Epithelial cell of proximal tubule (primary cell): Measurements from ENCODE around the gene SIDT1. TPM values are rescaled to one million over a fixed set of nuclear protein-coding genes. Genes with fewer than 3 reads are reported as not detected.
A peak's percentile ranks its signal among the peaks of the same experiment; 100 is the strongest.

Source experiments
- DNase-seq: peaks from one replicate; pipeline ENCODE4 v3.0.0-alpha.2; 2011; ENCODE audit warnings: low read depth
- H3K4me3 ChIP-seq: 2 replicates; pipeline ENCODE4 v1.5.1; 2011; ENCODE audit warnings: low read depth, mild to moderate bottlenecking, low read length
- total RNA-seq: library from RNA; depleted of rRNA; stranded (reverse); fragments of >200 nt; gene quantifications from 2 replicates; pipeline ENCODE4 v1.2.3, GENCODE V29; 2015
- TF ChIP-seq, protein P1 (sequence below): conservative IDR thresholded peaks from 2 replicates; pipeline ENCODE4 v1.5.1; 2012; ENCODE audit warnings: low read depth, mild to moderate bottlenecking, low read length

The SIDT1 gene
- 0.36 TPM in 1 of 2 replicates, not detected in the other for total RNA-seq

GRCh38 chr3:113531826-113532697 is at the start of gene SIDT1:
Gene SIDT1, plus strand, starts transcription at chr3:113532555. Its CDS starts 467 bp downstream, at chr3:113533022.
- TF ChIP-seq, protein P1, sequence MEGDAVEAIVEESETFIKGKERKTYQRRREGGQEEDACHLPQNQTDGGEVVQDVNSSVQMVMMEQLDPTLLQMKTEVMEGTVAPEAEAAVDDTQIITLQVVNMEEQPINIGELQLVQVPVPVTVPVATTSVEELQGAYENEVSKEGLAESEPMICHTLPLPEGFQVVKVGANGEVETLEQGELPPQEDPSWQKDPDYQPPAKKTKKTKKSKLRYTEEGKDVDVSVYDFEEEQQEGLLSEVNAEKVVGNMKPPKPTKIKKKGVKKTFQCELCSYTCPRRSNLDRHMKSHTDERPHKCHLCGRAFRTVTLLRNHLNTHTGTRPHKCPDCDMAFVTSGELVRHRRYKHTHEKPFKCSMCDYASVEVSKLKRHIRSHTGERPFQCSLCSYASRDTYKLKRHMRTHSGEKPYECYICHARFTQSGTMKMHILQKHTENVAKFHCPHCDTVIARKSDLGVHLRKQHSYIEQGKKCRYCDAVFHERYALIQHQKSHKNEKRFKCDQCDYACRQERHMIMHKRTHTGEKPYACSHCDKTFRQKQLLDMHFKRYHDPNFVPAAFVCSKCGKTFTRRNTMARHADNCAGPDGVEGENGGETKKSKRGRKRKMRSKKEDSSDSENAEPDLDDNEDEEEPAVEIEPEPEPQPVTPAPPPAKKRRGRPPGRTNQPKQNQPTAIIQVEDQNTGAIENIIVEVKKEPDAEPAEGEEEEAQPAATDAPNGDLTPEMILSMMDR: no peak
- peak within 1 kb of the TSS; percentile 55 for H3K4me3 ChIP-seq
- peak; percentile 1 for DNase-seq

- no peak overlapping the region for H3K4me3 ChIP-seq
- no peak for DNase-seq
- TF ChIP-seq, protein P1: no peak
Observed at GRCh38 chr3:113485161-113485609, 47.2 kb upstream of the SIDT1 start.

DNA sequence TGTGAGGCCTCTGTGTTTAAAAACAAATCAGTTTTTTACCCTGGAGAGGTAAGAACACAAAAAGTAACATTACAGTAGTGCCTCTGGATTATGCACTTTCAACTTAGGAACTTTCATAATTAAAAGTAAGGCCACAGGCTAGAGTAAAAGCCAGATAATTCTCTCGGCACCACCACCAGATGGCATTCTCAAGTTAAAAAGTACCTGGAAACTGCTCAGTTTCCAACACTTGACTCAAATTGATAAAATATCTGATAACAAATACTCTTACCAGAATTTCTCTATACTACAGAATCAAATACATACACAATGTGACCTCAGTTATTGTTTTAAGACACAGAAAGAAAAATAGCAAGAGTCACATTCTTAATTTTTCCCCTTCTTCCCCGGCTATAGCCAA is 37.3 kb upstream of the SIDT1 start:
- no peak overlapping the region for H3K4me3 ChIP-seq
- TF ChIP-seq, protein P1: peak; percentile 64
- no peak for DNase-seq

GRCh38 chr3:113496924-113497323 is 35.4 kb upstream of the SIDT1 start:
- DNase-seq: no peak
- H3K4me3 ChIP-seq: no peak overlapping the region
- TF ChIP-seq, protein P1: no peak

GRCh38 chr3:113498221-113499005 is 33.9 kb upstream of the SIDT1 start:
- TF ChIP-seq, protein P1: no peak
- no peak for DNase-seq
- H3K4me3 ChIP-seq: no peak overlapping the region

DNA sequence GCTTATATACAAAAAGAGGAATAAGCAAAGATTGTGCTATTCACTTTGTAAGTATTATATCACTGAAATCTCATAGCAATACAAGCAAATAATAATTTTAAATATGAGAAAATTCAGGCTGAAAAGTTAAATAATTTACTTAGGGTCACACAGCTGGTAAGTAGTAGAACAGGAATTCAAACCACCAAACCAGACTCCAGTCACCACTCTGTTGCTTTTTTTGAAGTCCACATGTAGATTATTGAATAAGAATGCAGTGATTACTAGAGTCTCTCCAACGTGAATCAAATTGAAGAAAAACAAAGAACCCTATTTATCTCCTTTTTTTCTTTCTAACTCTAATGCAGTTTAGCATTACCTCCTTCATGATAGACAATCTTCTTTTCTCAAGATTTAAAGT is 33.3 kb upstream of the SIDT1 start:
- TF ChIP-seq, protein P1: no peak
- DNase-seq: no peak

More for the DNA sequence above, 33.3 kb upstream of the SIDT1 start:
- H3K4me3 ChIP-seq: no peak overlapping the region
